UCSD-AML1 (cell line): Measurements from ENCODE around the gene TTN.

Experiments
- DNase-seq: peaks from one replicate; lab custom pipeline; 2025; ENCODE audit not compliant: unreplicated experiment; lab: John Stamatoyannopoulos, UW

TTN gene

GRCh38 chr2:178756343-178756742 lies 50.9 kb downstream of the TTN start:
- no peak for DNase-seq

- no peak for DNase-seq
Measured at GRCh38 chr2:178747767-178748166, 59.5 kb downstream of the TTN start.

- no peak for DNase-seq
Measured at GRCh38 chr2:178734518-178734917, 72.7 kb downstream of the TTN start.

DNA sequence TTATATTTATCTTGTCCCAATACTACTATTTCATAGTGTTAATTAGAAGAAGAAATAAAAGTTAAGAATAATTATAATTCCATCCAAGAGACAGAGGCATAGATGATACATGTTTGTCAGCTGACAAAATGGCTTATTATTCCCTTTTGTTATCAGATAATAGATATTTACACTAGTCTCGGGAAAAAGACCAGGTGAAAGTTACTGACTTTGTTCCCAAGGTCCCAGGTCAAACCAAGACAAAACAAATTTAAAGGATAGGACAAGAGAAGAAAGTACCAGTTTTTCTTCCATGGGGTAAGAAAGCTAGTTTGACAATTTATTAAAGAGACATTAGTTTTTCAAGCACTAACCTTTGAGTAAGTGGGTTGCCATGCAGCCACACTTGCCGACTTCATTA lies 73.2 kb downstream of the TTN start:
- DNase-seq = no peak

DNA sequence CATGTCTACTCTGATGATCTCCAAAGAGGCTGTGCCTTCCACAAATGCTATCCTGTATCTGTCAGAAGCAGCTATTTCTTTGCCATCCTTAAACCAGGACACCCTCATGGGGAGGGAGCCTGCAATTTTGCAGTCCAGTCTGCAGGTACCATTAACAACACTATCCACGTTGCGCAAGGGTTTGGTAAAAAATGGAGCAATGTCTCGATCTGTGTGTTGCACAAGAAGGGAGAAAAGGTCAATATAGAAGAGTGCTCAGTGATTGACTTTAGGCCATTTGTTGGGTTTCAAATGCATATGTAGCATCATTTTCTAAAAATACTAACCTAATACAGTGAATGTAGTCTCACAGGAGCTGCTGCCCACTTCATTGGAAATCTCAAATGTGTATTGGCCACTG lies 74.3 kb downstream of the TTN start:
- DNase-seq = no peak

- DNase-seq = no peak
Measured at GRCh38 chr2:178731300-178731699, 75.9 kb downstream of the TTN start.

DNA sequence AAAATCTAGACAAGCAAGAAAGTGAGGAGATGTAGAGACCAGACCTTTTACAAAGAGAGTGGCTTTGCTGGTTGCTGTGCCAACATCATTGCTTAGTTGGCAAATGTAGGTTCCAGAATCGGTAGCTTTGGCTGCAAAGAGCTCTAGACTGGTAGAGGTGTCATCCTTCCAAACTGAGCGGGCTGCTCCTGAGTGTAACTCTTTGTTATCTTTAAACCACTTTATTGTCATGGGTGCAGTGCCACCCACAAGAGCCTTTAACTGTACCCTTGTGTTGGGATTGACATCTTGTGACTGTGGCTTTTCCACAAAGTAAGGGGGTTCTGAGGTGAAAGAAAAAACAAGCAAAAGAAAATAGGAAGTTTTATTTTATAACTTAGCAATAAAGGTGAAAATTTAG lies 77.2 kb downstream of the TTN start:
- DNase-seq = no peak

- no peak for DNase-seq
Measured at GRCh38 chr2:178723786-178724346, 83.4 kb downstream of the TTN start.

GRCh38 chr2:178722296-178722695 lies 84.9 kb downstream of the TTN start:
- DNase-seq = no peak

DNA sequence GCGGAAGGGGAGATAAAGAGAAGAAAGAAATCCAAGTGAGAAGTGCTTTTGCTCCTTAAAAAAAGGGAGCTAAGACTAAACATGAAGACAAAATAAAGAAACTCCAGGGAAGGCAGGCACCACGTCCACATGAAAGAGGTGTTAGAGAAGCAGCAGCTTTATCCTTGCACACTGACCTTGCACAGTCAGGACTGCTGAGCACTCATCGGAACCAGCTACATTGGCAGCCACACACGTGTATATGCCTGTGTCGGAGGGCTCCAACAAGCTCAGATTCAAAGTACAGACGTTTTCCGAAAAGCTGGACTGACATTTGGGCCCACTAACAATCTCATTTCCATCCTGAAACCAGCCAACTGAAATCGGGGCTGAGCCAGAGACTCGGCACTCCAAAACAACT lies 88.2 kb downstream of the TTN start:
- DNase-seq = no peak

- DNase-seq = no peak
Measured at GRCh38 chr2:178718283-178718682, 88.9 kb downstream of the TTN start.

DNA sequence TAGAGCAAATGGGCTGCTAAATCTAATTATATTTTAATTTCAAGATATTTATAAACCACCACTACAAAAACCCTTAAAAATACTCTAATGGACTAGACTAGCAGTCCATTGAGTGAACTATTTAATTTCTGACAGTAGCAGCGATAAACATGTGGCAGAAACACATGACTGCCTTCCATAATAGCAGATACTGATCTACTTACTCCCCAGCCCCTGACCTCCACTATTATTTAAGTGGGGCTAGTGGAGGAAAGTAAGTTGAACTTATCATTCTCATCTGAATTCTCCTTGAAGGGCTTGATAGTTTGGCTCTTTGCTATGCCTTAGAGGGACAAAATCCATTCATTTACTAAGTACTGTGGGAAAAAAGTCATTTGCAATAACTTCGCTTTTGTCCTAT lies 90.8 kb downstream of the TTN start:
- no peak for DNase-seq

- no peak for DNase-seq
Measured at GRCh38 chr2:178715366-178715765, 91.9 kb downstream of the TTN start.

DNA sequence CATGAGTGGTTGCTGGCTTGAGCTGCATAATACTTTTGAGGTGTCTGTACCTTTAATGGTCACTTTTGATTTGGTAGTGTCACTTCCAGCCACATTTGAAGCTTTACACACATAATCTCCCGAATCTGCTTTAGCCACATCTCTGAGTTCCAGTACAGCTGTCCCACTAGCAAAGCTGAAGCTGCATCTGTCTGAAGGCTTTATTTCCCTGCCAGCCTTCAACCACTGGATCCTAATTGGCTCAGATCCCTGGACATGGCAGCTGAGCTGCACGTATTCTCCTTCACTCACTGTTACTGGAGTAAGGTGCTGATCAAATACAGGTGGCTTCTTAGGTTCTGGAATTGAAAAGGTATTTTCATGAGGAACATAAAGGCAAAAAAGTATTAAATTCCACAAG lies 99.7 kb downstream of the TTN start:
- DNase-seq = no peak

- no peak for DNase-seq
Measured at GRCh38 chr2:178704876-178705275, 102.3 kb downstream of the TTN start.

- DNase-seq = no peak
Measured at GRCh38 chr2:178702361-178702760, 104.9 kb downstream of the TTN start.

GRCh38 chr2:178700922-178701342 lies 106.3 kb downstream of the TTN start:
- no peak for DNase-seq

DNA sequence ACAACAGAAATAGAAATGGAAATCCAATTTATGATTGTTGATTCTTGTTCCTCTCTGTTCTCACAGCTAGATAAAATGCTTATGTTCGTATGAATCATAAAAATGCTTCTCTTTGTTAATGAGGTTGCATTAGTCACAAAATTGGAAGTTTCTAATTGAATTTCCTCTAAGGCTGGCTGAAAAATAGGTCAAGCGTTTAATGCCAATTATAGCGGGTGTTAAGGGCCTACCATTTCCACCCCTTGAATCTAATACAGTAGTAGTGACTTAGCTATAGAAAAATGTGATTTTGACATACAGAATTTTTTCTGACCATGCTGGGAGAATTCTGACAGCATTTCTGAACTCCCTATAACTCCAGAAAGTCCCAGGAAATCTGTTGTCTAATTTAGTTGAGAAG lies 107.1 kb downstream of the TTN start:
- DNase-seq = no peak

- DNase-seq = no peak
Measured at GRCh38 chr2:178692845-178693244, 114.4 kb downstream of the TTN start.

GRCh38 chr2:178689808-178690207 lies 117.4 kb downstream of the TTN start:
- no peak for DNase-seq

DNA sequence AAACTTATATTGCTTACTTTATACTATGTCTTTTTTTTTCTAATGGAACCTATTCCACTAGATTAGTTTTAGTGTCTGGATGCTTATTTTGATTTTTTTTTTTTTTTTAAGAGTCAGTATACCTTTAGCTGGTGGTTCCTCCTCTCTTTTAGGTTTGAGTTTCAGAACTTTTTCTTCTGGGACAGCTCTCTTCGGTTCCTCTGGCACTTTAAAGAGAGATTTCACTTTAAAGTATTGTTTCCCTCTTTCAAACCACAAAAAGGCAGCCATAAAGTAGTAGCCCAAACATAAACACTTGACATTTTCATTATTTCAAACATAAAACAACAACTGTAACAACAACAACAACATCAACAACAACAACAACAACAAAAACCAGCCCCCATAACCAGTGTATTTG lies 123.3 kb downstream of the TTN start:
- DNase-seq = no peak

DNA sequence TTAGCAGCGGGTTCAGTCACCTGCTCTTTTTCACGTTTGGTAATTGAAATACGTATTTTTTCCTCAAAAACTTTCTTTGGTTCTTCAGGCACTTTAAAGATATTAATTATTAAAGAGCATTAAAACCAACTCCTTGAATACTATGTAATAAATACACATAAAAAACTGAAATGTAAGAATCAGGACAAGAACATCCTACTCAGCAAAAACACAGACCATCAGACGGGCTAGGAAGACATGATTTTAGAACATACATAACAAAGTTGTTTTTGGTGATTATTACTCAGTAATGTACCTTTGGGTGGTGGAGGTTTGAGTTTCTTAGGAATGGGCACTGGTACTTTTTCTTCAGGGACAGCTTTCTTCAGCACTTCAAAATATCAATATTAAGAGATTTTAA lies 126.1 kb downstream of the TTN start:
- DNase-seq = no peak

- DNase-seq = no peak
Measured at GRCh38 chr2:178679891-178680290, 127.3 kb downstream of the TTN start.

- no peak for DNase-seq
Measured at GRCh38 chr2:178677599-178677998, 129.6 kb downstream of the TTN start.
